GM12873 (cell line): ENCODE results near the gene MRNIP.

Experiments used
- CTCF ChIP-seq: IDR thresholded peaks from 2 replicates; pipeline ENCODE4 v1.5.1; 2012; ENCODE audit warnings: low read depth, mild to moderate bottlenecking, moderate library complexity, low read length, control low read depth; ENCODE audit not compliant: insufficient read depth; ENCODE audit errors: missing control alignments

MRNIP gene

GRCh38 chr5:179797741-179798140 is 60.9 kb downstream of the MRNIP start:
- TF ChIP-seq CTCF, result no peak

- no peak for TF ChIP-seq CTCF
Observed at GRCh38 chr5:179796877-179797608, 61.6 kb downstream of the MRNIP start.

DNA sequence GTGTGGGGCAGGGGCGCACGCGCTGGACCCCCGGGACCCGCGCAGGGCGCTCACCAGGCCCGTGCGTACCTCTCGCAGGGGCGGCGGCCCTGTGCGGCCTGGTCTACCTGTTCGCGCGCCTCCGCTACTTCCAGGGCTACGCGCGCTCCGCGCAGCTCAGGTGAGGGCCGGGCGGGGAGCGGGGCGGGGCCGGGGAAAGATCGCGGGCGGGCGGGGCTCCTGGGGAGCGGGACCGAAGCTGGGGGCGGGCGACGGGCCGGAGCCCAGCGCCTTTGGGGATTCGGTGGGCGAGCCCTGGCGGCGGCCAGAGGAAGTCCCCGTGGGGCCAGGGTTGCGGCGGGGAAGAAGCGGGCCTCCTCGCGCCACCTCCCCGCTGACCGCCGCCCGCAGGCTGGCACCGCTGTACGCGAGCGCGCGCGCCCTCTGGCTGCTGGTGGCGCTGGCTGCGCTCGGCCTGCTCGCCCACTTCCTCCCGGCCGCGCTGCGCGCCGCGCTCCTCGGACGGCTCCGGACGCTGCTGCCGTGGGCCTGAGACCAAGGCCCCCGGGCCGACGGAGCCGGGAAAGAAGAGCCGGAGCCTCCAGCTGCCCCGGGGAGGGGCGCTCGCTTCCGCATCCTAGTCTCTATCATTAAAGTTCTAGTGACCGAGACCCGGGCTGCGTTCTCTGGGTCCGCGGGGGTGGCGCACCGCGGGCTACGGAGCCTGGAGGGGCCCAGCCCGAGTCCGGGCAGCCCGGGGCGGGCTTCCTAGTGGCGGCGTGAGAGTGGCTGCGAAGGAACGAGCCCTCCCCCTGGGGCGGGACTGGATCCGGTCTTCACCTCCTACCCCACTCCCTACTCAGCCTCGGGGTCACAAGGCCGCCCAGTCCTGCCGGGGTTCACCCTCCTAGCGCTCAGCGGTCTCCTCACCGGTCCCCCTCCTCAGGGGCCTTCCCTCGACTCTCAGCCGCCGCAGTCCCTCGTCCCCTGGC is 62.5 kb downstream of the MRNIP start:
- peak; percentile 69 for TF ChIP-seq CTCF

GRCh38 chr5:179795049-179795862 is 63.4 kb downstream of the MRNIP start:
- TF ChIP-seq CTCF, result no peak

DNA sequence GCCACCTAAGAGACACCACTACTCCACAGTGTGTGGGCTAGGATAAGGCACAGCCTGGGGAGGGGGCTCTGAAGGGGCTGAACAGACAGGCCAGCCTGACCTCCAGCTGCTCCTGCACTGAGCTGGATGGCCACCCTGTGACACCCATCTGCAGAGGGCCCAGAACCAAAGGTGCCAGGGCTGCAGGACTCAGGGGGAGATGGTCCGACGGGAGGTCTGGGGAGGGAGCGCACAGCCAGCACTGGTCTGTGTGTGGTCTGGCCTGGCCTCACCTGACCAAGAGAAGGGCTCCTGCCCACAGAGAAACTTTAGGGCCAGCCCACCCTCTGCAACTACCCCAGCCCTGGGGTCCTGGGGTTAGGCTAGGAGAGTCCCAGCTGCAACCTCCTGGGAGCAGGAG is 64.0 kb downstream of the MRNIP start:
- no peak for TF ChIP-seq CTCF

DNA sequence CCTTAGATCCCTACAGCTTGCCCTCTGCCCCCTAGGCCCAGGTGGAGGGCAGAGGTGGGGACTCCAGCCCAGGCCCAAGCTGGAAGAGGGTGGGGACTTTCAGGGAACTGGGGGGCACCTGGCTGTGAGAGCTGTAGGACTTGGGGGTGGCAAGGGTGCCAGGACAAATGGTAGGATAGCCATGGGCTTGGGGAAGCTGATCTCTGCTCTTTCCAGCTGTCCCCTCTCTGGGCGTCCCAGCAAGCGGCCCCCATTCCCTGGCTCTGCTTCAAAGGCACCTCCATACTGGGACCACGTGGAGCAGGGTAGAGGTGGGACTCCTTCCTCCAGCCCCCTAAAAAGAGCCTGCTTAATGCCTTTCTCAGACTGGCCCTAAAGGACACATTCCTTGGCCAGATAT is 64.4 kb downstream of the MRNIP start:
- TF ChIP-seq CTCF, result no peak
